ENCODE results near the gene CCER1. TPM values are rescaled to one million over a fixed set of nuclear protein-coding genes. Genes with fewer than 3 reads are reported as not detected.

CCER1 gene
- polyA plus RNA-seq, 3 donors, result not detected

DNA sequence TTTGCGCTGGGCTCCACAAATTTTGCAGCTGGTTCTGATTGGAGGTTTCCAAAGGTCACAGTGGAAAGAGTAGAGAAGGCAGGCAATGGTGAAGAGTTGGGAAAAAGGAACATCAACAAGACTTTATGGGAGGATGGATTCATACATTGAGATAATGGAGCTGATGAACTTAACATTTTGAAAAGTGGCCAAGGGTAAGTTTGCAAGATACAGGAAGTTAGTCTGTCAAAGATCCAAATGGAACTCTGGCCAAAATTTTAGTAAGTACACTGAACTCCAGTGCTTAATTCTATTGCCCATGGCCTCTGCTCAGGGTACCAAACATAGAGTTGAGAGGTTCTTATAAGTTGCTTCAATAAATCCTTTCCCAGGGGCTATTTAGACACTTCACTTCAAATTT lies 15.6 kb downstream of the CCER1 start:
- Histone ChIP-seq H3K79me2 (ENCODE audit: insufficient read depth, low read length) (no peaks in the 10 kb centered on the region), H3K27me3 (ENCODE audit: control insufficient read depth in 2 of 2, insufficient read depth in 2 of 2, low read length in 2 of 2) (no peaks in the 10 kb centered on the region), H3K4me3 (replicated peaks in 1 of 3; ENCODE audit: low read depth in 2 of 3, low read length in 3 of 3) (no peak overlapping the region), H4K20me1 (ENCODE audit: insufficient read depth, low read length) (no peaks in the 10 kb centered on the region), H3K36me3 (replicated peaks in 1 of 2; ENCODE audit: control insufficient read depth in 1 of 2, insufficient read depth in 2 of 2, low read length in 2 of 2) (no peaks in the 10 kb centered on the region), H2AFZ (ENCODE audit: insufficient read depth, low read depth, low read length, poor library complexity, severe bottlenecking) (no peak overlapping the region), H3K4me1 (ENCODE audit: control insufficient read depth in 1 of 2, insufficient read depth in 2 of 2, low read length in 2 of 2) (no peaks in the 10 kb centered on the region), H3K4me2 (replicated peaks; ENCODE audit: extremely low read depth, low read length, poor library complexity, severe bottlenecking) (no peak overlapping the region), H3K27ac (ENCODE audit: low read depth in 1 of 2, low read length in 2 of 2) (no peak overlapping the region), H3K9me3 (replicated peaks in 1 of 2; ENCODE audit: control insufficient read depth in 1 of 2, insufficient read depth in 1 of 2, low read length in 2 of 2) (no peaks in the 10 kb centered on the region), H3K9ac (ENCODE audit: insufficient read depth, low read length, poor library complexity, severe bottlenecking) (no peak overlapping the region)
- 80% methylated on average over 1 of the region's 1 CpG for WGBS (ENCODE audit: insufficient coverage)
- no peaks in the 10 kb centered on the region for H3K4me1 Mint-ChIP-seq
- peaks cover 0 to 3% (median 0%) of the 10 kb centered on the region in 7 donors for H3K9me3 Mint-ChIP-seq
- H3K27me3 Mint-ChIP-seq (ENCODE audit: low read depth in 3 of 3), result peaks cover 0 to 2% (median 1%) of the 10 kb centered on the region in 3 donors
- intact Hi-C loops (cut with micrococcal nuclease), result no loop called here
- H3K27ac Mint-ChIP-seq, result no peak overlapping the region
- no peaks in the 10 kb centered on the region for H3K36me3 Mint-ChIP-seq
- TF ChIP-seq, protein P1, sequence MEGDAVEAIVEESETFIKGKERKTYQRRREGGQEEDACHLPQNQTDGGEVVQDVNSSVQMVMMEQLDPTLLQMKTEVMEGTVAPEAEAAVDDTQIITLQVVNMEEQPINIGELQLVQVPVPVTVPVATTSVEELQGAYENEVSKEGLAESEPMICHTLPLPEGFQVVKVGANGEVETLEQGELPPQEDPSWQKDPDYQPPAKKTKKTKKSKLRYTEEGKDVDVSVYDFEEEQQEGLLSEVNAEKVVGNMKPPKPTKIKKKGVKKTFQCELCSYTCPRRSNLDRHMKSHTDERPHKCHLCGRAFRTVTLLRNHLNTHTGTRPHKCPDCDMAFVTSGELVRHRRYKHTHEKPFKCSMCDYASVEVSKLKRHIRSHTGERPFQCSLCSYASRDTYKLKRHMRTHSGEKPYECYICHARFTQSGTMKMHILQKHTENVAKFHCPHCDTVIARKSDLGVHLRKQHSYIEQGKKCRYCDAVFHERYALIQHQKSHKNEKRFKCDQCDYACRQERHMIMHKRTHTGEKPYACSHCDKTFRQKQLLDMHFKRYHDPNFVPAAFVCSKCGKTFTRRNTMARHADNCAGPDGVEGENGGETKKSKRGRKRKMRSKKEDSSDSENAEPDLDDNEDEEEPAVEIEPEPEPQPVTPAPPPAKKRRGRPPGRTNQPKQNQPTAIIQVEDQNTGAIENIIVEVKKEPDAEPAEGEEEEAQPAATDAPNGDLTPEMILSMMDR (IDR thresholded peaks at IDR 0.05), result no peak
- DNase-seq, result no peak
- H3K4me3 Mint-ChIP-seq, result no peak overlapping the region

DNA sequence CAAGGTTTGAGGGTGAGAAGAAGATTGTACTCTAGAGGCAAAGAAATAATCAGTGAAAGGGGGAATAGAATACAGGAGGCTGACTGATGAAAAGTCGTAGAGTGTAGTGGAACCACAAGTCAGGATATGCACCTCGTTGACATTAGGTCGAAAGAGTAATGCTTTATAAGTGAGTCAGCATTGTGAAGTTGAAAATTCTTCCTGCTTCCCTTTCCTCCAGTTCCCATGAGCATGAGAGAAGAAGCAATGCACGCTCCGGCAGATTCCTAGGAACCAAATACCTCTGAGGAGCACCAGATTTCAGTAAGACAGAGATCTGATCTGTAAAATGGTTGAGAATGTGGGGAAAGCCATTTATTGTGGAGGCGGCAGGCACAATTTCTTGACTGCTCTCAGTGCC lies 16.5 kb downstream of the CCER1 start:
- Histone ChIP-seq H3K4me1 (ENCODE audit: control insufficient read depth in 1 of 2, insufficient read depth in 2 of 2, low read length in 2 of 2) (no peaks in the 10 kb centered on the region), H3K27me3 (ENCODE audit: control insufficient read depth in 2 of 2, insufficient read depth in 2 of 2, low read length in 2 of 2) (no peaks in the 10 kb centered on the region), H3K9ac (ENCODE audit: insufficient read depth, low read length, poor library complexity, severe bottlenecking) (no peak overlapping the region), H3K9me3 (replicated peaks in 1 of 2; ENCODE audit: control insufficient read depth in 1 of 2, insufficient read depth in 1 of 2, low read length in 2 of 2) (no peaks in the 10 kb centered on the region), H3K36me3 (replicated peaks in 1 of 2; ENCODE audit: control insufficient read depth in 1 of 2, insufficient read depth in 2 of 2, low read length in 2 of 2) (no peaks in the 10 kb centered on the region), H3K4me3 (replicated peaks in 1 of 3; ENCODE audit: low read depth in 2 of 3, low read length in 3 of 3) (no peak overlapping the region), H3K79me2 (ENCODE audit: insufficient read depth, low read length) (no peaks in the 10 kb centered on the region), H3K4me2 (replicated peaks; ENCODE audit: extremely low read depth, low read length, poor library complexity, severe bottlenecking) (no peak overlapping the region), H4K20me1 (ENCODE audit: insufficient read depth, low read length) (no peaks in the 10 kb centered on the region), H2AFZ (ENCODE audit: insufficient read depth, low read depth, low read length, poor library complexity, severe bottlenecking) (no peak overlapping the region), H3K27ac (ENCODE audit: low read depth in 1 of 2, low read length in 2 of 2) (no peak overlapping the region)
- no peak for DNase-seq
- TF ChIP-seq, protein P1 (IDR thresholded peaks at IDR 0.05), result no peak
- no peaks in the 10 kb centered on the region for H3K36me3 Mint-ChIP-seq
- H3K4me3 Mint-ChIP-seq, result no peak overlapping the region
- no peaks in the 10 kb centered on the region for H3K4me1 Mint-ChIP-seq
- peaks cover 0 to 2% (median 1%) of the 10 kb centered on the region in 3 donors for H3K27me3 Mint-ChIP-seq (ENCODE audit: low read depth in 3 of 3)
- 7% methylated on average over 2 of the region's 6 CpGs for WGBS (ENCODE audit: insufficient coverage)
- peaks cover 0 to 6% (median 2%) of the 10 kb centered on the region in 7 donors for H3K9me3 Mint-ChIP-seq
- intact Hi-C loops (cut with micrococcal nuclease), result no loop called here
- H3K27ac Mint-ChIP-seq, result no peak overlapping the region
